ENCODE data around the gene ERC2.

Gene ERC2

GRCh38 chr3:55521064-55521737 lies 947.1 kb downstream of the ERC2 start:
- in situ Hi-C loops (cut with HindIII; ENCODE audit: low sequenced_read_pairs): no loop called here
- no peak for TF ChIP-seq CTCF (IDR thresholded peaks at IDR 0.05; ENCODE audit: low read depth, low read length, missing control alignments)

GRCh38 chr3:55519019-55519418 lies 949.2 kb downstream of the ERC2 start:
- DNase-seq (ENCODE audit: low read depth): no peak
- in situ Hi-C loops (cut with HindIII; ENCODE audit: low sequenced_read_pairs): no loop called here
- no peak for TF ChIP-seq CTCF (IDR thresholded peaks at IDR 0.05; ENCODE audit: low read depth, low read length, missing control alignments)
- no peak overlapping the region for H3K4me3 ChIP-seq (ENCODE audit: low read depth, low read length)

More at GRCh38 chr3:55521064-55521737, 947.1 kb downstream of the ERC2 start:
- DNase-seq (ENCODE audit: low read depth): no peak
- no peak overlapping the region for H3K4me3 ChIP-seq (ENCODE audit: low read depth, low read length)

- peak; percentile 47 for DNase-seq (ENCODE audit: low read depth)
- TF ChIP-seq CTCF (IDR thresholded peaks at IDR 0.05; ENCODE audit: low read depth, low read length, missing control alignments): no peak
- no peak overlapping the region for H3K4me3 ChIP-seq (ENCODE audit: low read depth, low read length)
- in situ Hi-C loops (cut with HindIII; ENCODE audit: low sequenced_read_pairs): no loop called here
Measured at GRCh38 chr3:55518451-55518850, 949.8 kb downstream of the ERC2 start.

GRCh38 chr3:55516392-55517030 lies 951.8 kb downstream of the ERC2 start:
- TF ChIP-seq CTCF (IDR thresholded peaks at IDR 0.05; ENCODE audit: low read depth, low read length, missing control alignments): no peak
- in situ Hi-C loops (cut with HindIII; ENCODE audit: low sequenced_read_pairs): no loop called here
- DNase-seq (ENCODE audit: low read depth): no peak
- H3K4me3 ChIP-seq (ENCODE audit: low read depth, low read length): no peak overlapping the region

GRCh38 chr3:55515550-55516246 lies 952.6 kb downstream of the ERC2 start:
- in situ Hi-C loops (cut with HindIII; ENCODE audit: low sequenced_read_pairs): no loop called here
- no peak for DNase-seq (ENCODE audit: low read depth)
- no peak overlapping the region for H3K4me3 ChIP-seq (ENCODE audit: low read depth, low read length)
- TF ChIP-seq CTCF (IDR thresholded peaks at IDR 0.05; ENCODE audit: low read depth, low read length, missing control alignments): no peak

- no peak overlapping the region for H3K4me3 ChIP-seq (ENCODE audit: low read depth, low read length)
- TF ChIP-seq CTCF (IDR thresholded peaks at IDR 0.05; ENCODE audit: low read depth, low read length, missing control alignments): no peak
- in situ Hi-C loops (cut with HindIII; ENCODE audit: low sequenced_read_pairs): no loop called here
- no peak for DNase-seq (ENCODE audit: low read depth)
Measured at GRCh38 chr3:55514962-55515361, 953.3 kb downstream of the ERC2 start.

All from astrocyte of the cerebellum (primary cell).